Psoas muscle (tissue), 8 donors: Measurements from ENCODE around the gene RAB39A. TPM values are rescaled to one million over a fixed set of nuclear protein-coding genes. Genes with fewer than 3 reads are reported as not detected.
"Not testable (repeated sequence)": the region's sequence is repeated elsewhere in the genome, so short reads cannot be mapped to it uniquely, and the experiment has no call there.

Source experiments
- ATAC-seq, 4 donors: fragments of 200-7000 bp; cut with Tn5 transposase; one replicate each; pipeline ENCODE4 v1.9.1; 2020; ENCODE audit warnings: moderate library complexity in 3 of 4, mild to moderate bottlenecking in 2 of 4
- DNase-seq, 2 donors: peaks; one replicate each; pipeline ENCODE4 v3.0.0-alpha.2; 2020
- H3K27ac ChIP-seq: fragments of 200-600 bp; one replicate; pipeline ENCODE4 v1.8.0; 2022
- H3K27me3 ChIP-seq, 3 donors: fragments of 200-600 bp in 1 of 3; one replicate each; pipeline versions ENCODE4 v1.6.1 to v1.8.0; 2013 to 2022; ENCODE audit warnings: low read length in 2 of 3, mild to moderate bottlenecking in 2 of 3, moderate library complexity in 1 of 3; ENCODE audit not compliant: insufficient read depth in 3 of 3
- H3K36me3 ChIP-seq, 2 donors: fragments of 200-600 bp in 1 of 2; one replicate each; pipeline versions ENCODE4 v1.6.1 to v1.8.0; 2013 to 2022; ENCODE audit warnings: low read depth in 1 of 2, mild to moderate bottlenecking in 1 of 2, moderate library complexity in 1 of 2; ENCODE audit not compliant: insufficient read depth in 1 of 2
- H3K4me1 ChIP-seq: fragments of 200-600 bp; one replicate; pipeline ENCODE4 v1.8.0; 2022
- H3K4me3 ChIP-seq: fragments of 200-600 bp; one replicate; pipeline ENCODE4 v1.8.0; 2022; ENCODE audit warnings: mild to moderate bottlenecking
- H3K9me3 ChIP-seq: fragments of 200-600 bp; one replicate; pipeline ENCODE4 v1.8.0; 2022
- WGBS, 3 donors: extraction: QIAGEN DNeasy Blood & Tissue Kit; methylation state at CpG; one replicate each; pipeline versions ENCODE4 v1.1.6 to v1.1.7; 2013; 5-methylcytosine and 5-hydroxymethylcytosine counted together
- intact Hi-C, 2 donors: fragments of 100-400 bp; cut with DNase I; formaldehyde crosslinking; loops; one replicate each; pipeline versions ENCODE4 v1.11.0 to v1.14.2; 2022
- polyA plus RNA-seq, 3 donors: library from polyadenylated mRNA; stranded (reverse); fragments of 200-250 nt; gene quantifications; one replicate each; pipeline ENCODE4 v1.2.3, GENCODE V29; 2013
- total RNA-seq, 4 donors: library from RNA; stranded (reverse); fragmentation: NEBNext Ultra II Directional in 2 of 4; extraction: Animal tissue kit (Norgen Biotek cat#: 25700) in 2 of 4; gene quantifications; one replicate each; pipeline versions ENCODE4 v1.2.1 to v1.2.4, GENCODE V29; 2021 to 2023
- TF ChIP-seq, protein P1 (sequence below): fragments of 200-600 bp; IDR thresholded peaks from one replicate; pipeline ENCODE4 v1.8.0; 2022; ENCODE audit warnings: antibody characterized with exemption
- donor health status: healthy with polysubstance abuse.
- donor health status: DM: no; HTN: no; CAD: no; lungs with moderate emphysema.
- donor health status: Bipolar disorder and iron deficiency.
- donor health status: healthy.
- donor health status: DM: yes; HTN: yes; CAD: no.
- donor health status: DM: no; HTN: no; CAD: no.
- donor health status: DM: no; HTN: no; CAD: no.
- donor health status: DM: yes; HTN: yes; CAD: no.

The RAB39A gene
- total and polyA plus RNA-seq, 7 donors: 0.04 to 0.45 (median 0.23) TPM; not detected in 1

GRCh38 chr11:107947904-107948303 is 19.7 kb downstream of the RAB39A start:
- WGBS, 3 donors: 65 to 67% (median 67%) methylated on average over 4 of the region's 4 CpGs

DNA sequence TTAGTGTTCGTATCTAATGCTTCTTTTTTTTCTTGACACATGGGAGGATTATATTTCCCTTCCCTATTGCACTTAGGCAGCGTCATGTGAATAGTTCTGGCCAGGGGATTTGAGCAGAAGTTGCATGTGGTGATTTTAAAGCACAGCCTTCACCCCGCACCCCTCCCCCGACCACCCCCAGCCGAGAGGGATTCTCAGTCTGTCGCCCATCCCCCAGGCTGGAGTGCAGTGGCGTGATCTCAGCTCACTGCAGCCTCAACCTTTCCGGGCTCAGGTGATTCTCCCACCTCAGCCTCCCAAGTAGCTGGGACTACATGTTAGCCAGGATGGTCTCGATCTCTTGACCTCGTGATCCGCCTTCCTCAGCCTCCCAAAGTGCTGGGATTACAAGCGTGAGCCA is 20.1 kb downstream of the RAB39A start:
- H3K36me3 ChIP-seq, DNase-seq, H3K27ac ChIP-seq, ATAC-seq, H3K4me1 ChIP-seq, H3K9me3 ChIP-seq, intact Hi-C loops, H3K27me3 ChIP-seq, H3K4me3 ChIP-seq: not testable (repeated sequence)
- 78 to 79% (median 78%) methylated on average over 12 of the region's 12 CpGs for WGBS, 3 donors

More at GRCh38 chr11:107947904-107948303, 19.7 kb downstream of the RAB39A start:
- DNase-seq (no peak), ATAC-seq (no peak)
- TF ChIP-seq, protein P1, sequence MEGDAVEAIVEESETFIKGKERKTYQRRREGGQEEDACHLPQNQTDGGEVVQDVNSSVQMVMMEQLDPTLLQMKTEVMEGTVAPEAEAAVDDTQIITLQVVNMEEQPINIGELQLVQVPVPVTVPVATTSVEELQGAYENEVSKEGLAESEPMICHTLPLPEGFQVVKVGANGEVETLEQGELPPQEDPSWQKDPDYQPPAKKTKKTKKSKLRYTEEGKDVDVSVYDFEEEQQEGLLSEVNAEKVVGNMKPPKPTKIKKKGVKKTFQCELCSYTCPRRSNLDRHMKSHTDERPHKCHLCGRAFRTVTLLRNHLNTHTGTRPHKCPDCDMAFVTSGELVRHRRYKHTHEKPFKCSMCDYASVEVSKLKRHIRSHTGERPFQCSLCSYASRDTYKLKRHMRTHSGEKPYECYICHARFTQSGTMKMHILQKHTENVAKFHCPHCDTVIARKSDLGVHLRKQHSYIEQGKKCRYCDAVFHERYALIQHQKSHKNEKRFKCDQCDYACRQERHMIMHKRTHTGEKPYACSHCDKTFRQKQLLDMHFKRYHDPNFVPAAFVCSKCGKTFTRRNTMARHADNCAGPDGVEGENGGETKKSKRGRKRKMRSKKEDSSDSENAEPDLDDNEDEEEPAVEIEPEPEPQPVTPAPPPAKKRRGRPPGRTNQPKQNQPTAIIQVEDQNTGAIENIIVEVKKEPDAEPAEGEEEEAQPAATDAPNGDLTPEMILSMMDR: no peak
- no peak overlapping the region for H3K4me3 ChIP-seq
- H3K27me3 ChIP-seq: no peaks in the 10 kb centered on the region
- no peaks in the 10 kb centered on the region for H3K4me1 ChIP-seq
- H3K9me3 ChIP-seq: no peaks in the 10 kb centered on the region
- H3K36me3 ChIP-seq: no peaks in the 10 kb centered on the region
- intact Hi-C loops: no loop called here
- no peak overlapping the region for H3K27ac ChIP-seq

GRCh38 chr11:107951155-107951554 is 22.9 kb downstream of the RAB39A start:
- Histone ChIP-seq H3K27me3 (no peaks in the 10 kb centered on the region), H3K9me3 (no peaks in the 10 kb centered on the region), H3K4me3 (no peak overlapping the region), H3K4me1 (no peaks in the 10 kb centered on the region), H3K27ac (no peak overlapping the region), H3K36me3 (no peaks in the 10 kb centered on the region)
- TF ChIP-seq, protein P1: no peak
- no peak for DNase-seq
- no peak for ATAC-seq
- intact Hi-C loops: no loop called here

DNA sequence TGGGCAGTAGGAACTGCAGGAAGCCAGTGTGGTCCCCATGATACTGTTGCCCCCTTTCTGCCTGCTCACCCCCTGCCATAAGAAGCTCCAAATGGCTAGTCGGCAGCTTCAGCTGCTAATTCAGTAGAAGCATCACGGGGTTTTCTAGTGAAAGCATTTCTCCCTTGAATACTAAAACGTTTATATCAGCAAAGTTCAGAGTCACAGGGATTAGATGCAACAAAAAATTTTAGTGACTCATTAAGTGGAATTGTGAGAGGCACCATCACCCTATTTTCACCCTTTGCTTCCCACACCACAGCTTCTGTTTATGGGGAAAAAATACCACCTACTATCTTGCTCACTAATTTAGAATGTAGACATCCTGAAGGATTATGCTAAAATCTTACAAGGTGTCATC is 25.2 kb downstream of the RAB39A start:
- Histone ChIP-seq H3K27ac (no peak overlapping the region), H3K9me3 (no peaks in the 10 kb centered on the region), H3K4me3 (no peak overlapping the region), H3K4me1 (no peaks in the 10 kb centered on the region), H3K27me3 (no peaks in the 10 kb centered on the region), H3K36me3 (no peaks in the 10 kb centered on the region)
- TF ChIP-seq, protein P1: no peak
- 50 to 54% (median 53%) methylated on average over 3 of the region's 3 CpGs for WGBS, 3 donors
- DNase-seq: no peak
- intact Hi-C loops: no loop called here
- ATAC-seq: no peak

DNA sequence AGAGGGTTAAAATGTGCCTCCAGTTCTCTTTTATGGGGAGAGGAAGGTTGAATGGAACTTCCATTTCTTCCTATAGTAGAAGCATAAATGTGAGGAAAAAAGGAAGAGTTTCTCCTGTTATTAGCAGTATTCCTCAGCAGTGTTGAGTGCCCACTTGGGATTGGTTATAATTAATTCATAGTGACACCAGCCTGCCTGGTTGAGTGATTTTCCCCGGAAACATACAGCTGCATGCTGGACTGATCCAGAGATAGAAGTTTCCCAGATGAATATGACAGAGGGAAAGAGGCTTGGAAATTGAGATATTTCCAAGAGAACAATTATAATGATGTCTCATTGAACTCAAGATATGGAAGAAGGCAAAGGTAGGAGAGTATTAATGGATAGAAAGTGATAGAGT is 28.3 kb downstream of the RAB39A start:
- DNase-seq (no peak), ATAC-seq (no peak)
- WGBS, 3 donors: 43 to 47% (median 47%) methylated on average over 1 of the region's 1 CpG
- H3K27ac ChIP-seq: no peak overlapping the region
- no peaks in the 10 kb centered on the region for H3K36me3 ChIP-seq
- H3K4me1 ChIP-seq: no peaks in the 10 kb centered on the region
- TF ChIP-seq, protein P1: no peak
- no peak overlapping the region for H3K4me3 ChIP-seq
- intact Hi-C loops: no loop called here
- H3K27me3 ChIP-seq: no peaks in the 10 kb centered on the region
- no peaks in the 10 kb centered on the region for H3K9me3 ChIP-seq
